CD4-positive, alpha-beta T cell treated with Interleukin-6 for 4 hours (primary cell): ENCODE measurements around the gene FBLN5.
A peak's percentile ranks its signal among the peaks of the same experiment; 100 is the strongest.

ENCODE experiments used
- DNase-seq: peaks from one replicate; pipeline ENCODE4 v3.0.0-alpha.2; 2020; ENCODE audit warnings: mixed read lengths

Gene FBLN5

DNA sequence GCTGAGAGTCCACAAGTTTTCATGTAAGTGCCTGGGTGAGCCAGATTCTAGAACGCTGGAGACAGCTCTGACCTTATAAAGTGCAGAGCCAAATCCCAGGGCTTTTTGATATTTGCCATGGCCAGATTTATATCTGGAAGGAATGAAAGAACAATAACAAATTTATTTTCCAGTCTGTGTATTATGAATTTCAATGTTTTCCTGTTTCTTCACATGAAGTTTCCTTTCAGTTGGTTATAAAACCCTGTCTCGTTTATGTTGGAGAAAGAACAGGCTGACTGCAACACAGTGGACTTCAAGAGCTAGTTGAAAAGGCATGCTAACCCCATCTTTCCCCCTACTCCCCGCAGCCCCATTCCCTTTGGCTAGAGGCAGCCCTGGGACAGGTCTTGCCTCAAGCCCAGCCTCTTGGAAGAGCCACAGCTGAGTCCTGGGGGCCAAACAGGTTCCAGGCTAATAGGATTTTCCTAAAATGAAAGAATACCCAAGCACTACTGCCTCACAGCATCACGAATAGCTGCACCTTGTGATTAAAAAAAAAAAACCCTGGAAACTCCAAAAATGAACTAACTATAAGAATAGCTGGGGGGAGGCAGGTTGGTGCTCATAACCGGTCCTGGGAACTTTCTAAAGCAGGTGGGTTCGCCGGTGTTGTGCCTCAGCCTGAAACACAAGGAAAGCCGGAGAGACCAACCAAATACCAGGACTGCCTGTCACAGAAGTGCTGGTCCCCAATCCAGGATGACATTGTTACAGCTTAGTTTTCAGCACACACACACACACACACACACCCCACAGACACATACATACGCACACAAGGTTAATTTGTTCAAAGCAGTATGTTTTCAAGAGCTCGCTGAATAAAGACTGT lies 1.5 kb downstream of the FBLN5 start:
- no peak for DNase-seq

- DNase-seq: no peak
Observed at GRCh38 chr14:91942946-91943345, 4.5 kb downstream of the FBLN5 start.

- no peak for DNase-seq
Observed at GRCh38 chr14:91942128-91942527, 5.4 kb downstream of the FBLN5 start.

GRCh38 chr14:91940209-91940608 lies 7.3 kb downstream of the FBLN5 start:
- no peak for DNase-seq

- no peak for DNase-seq
Observed at GRCh38 chr14:91935586-91935985, 11.9 kb downstream of the FBLN5 start.

GRCh38 chr14:91934554-91935285 lies 12.8 kb downstream of the FBLN5 start:
- DNase-seq: no peak

DNA sequence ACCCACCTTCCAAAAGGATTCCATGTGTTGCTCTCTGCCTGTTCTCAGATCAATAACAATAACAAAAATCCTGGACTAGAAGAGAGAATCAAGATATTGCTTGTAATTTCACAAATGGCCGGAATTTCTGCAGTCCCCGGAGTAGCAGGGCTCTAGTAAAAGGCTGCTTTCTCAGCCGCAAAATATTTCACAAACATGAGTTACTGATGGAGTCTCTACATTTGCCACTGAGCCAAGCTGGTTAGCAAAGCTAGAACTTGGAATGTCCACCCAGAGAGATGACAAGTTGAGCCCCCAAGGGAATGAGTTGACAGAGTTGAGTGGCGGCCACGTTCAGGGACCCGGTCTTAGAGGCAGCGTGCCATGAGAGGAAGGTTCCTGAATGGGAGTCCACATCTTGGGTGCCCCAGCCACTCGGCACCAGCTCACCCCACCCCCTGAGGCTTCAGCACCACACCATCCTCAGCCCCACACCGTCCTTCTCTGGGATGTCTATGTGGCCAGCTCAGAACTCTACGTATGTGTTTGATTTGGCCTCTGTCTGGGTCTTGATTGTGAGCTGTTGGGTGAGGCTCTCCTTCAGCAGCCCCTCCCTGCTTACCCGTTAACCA lies 15.9 kb downstream of the FBLN5 start:
- no peak for DNase-seq

DNA sequence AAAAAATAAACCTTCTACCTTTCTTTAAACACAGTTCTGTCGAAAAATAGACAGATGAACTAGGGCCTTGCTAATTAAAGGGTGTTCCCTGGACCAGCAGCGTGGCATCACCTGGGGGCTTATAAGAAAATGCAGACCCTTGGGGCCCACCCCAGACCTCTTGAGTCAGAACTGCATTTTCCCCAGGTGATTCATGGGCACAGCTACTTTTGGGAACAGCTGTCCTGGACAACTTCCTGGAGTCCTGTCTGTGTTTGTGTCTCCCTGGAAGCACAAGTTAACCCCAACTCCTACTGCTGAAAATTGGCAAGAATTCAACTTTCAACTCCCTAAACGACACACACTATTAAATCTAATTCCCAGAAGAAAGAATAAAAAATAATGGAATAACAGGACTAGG lies 17.8 kb downstream of the FBLN5 start:
- no peak for DNase-seq

GRCh38 chr14:91927800-91928199 lies 19.7 kb downstream of the FBLN5 start:
- no peak for DNase-seq

DNA sequence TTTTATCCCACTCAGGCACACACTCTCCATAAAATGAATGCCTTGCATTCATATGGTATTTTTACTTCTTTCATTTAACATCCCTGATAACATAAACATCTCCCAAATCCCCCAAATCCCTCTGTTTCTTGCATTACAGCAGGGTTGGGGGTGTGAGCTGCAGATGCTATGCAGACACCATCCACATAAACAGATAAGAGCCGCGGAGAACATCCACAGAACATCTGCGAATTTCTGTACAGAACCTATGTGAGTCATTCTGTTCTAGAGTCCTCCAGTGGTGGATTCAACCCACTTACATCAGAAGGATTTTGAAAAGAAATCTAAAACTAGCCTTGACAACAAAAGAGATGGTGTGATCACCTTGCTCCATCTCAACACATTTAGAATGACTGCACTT lies 20.3 kb downstream of the FBLN5 start:
- DNase-seq: no peak

DNA sequence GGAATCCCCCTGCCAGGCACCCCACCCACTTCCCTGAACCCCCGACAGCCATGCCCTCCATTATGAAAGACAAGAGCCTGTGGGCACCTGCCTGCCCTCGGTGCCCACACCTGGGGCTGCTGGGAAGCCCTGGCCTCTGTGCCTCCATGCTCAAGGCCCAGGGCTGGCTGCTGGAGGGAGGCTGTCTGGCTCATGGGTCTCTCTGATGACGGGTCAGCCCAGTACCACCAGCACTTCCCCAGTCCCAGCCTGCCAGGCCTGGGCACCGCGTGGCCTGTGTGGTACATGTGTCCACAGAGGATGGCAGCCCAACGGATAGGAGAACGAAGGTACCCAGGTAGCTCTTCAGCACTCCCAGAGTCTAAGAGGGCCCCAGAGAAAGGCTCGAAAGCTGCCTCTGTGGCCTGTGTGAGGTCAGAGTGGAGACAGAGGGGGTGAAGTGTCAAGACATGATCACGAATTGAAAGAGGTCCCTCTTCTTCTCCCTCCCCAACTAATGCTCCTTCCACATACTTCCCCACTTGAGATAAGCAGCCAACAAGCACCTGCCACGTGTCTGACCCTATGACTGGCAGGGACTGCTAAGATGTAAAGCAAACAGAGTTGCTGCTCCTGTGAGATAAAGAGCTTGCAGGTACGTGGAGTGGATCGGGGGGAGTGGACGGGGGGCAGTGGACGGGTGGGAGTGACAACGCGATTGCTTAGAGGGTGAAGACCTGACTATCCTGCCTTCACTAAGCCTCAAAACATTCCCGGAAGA lies 21.2 kb downstream of the FBLN5 start:
- DNase-seq: no peak

GRCh38 chr14:91925727-91926121 lies 21.8 kb downstream of the FBLN5 start:
- no peak for DNase-seq

- DNase-seq: no peak
Observed at GRCh38 chr14:91925001-91925726, 22.3 kb downstream of the FBLN5 start.

DNA sequence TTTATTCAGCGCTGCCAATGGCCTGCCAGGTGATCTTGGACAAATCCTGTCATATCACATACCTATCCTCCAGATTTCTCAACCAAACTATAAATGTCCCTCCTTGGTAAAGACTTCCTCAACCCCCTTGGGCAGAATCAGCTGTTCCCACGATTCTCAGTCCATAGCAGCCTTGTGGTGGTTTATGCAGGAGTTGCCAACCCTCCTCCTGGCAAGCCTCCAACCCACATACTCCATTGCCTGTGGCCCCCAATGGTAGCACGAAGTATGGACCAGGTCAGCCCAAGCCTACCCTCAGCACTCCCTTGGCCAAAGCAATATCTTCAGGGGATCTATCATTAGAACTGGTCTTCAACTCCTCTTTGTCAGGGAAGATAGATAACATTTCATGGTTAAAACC lies 27.0 kb downstream of the FBLN5 start:
- DNase-seq: no peak

- DNase-seq: no peak
Observed at GRCh38 chr14:91919814-91920213, 27.7 kb downstream of the FBLN5 start.

DNA sequence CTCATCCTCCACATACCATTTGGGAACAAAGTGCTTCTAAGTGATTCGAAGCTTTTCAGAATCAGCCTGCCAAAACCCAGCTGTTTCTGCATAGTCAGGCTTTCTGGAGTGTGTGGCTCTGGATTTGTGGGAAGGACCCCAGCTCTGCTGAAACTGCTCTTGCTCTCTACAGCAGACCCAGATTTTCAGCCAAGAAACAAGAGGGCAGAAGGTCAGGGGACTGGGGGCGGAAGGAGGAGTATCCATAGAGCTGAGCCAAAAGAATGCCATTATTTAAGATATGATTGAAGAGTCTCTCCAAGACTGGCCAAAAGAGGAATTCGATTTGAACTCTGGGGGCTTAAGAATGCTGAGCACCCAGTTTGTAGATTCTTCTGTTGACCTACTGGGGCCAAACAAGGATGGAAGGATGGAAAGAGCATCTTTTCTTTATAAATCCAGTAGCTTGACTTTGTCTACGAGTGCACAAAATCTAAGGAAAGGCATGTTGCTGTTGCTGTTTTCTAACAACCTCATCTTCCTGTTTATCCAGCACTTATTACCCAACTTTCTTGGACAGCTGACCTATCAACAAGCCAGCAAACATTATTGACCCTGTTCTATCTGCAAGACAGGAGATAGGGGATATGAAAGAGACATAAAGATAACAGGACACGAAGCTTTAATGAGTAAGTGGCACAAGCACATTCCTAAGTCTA lies 29.2 kb downstream of the FBLN5 start:
- no peak for DNase-seq

- no peak for DNase-seq
Observed at GRCh38 chr14:91912035-91912434, 35.5 kb downstream of the FBLN5 start.

DNA sequence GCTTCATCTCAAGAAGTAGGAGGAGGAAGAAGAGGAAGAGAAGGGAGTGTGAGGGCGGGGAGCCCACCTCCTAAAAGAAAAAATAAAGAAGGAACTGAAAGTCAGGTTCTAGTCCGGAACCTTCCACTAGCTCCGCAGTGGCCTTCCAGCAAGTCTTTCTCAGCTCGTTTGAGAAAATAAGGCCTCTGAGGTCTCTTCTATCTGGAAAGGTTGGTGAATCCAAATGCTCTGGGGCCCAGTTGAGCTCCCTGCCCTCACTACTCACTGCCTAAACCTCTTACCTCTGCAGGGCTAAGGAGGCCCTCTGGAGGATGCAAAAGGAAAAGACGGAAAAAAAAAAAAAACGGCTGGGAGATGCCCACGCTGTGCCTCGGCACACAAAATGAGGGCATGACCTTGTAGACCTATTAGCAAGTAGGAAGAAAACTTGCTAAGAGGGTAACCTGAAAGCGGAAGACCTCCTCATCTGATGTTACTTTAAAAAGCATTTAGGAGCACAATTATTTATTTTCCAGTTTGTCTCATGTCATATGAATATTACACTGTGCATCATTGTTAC lies 35.9 kb downstream of the FBLN5 start:
- peak; percentile 69 for DNase-seq

- no peak for DNase-seq
Observed at GRCh38 chr14:91910196-91910595, 37.3 kb downstream of the FBLN5 start.

DNA sequence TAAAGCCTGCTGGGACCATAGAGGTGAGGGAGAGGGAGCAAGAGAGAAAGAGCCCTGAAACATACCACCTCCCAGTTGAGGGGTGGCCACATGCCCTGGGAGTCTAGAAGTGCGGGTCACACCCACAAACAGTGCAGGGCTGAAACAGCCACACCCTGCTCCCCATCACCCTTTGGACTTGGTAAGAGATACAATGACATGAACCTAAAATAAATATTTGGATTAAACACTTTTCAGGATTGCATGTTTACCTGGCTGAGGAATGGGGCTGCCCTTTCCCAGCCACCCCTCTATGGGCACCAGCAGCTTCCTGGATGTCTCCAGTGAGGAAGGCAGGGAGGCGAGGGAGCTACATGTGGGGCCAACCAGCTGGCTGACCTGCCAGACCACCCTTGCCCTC lies 41.1 kb downstream of the FBLN5 start:
- no peak for DNase-seq

DNA sequence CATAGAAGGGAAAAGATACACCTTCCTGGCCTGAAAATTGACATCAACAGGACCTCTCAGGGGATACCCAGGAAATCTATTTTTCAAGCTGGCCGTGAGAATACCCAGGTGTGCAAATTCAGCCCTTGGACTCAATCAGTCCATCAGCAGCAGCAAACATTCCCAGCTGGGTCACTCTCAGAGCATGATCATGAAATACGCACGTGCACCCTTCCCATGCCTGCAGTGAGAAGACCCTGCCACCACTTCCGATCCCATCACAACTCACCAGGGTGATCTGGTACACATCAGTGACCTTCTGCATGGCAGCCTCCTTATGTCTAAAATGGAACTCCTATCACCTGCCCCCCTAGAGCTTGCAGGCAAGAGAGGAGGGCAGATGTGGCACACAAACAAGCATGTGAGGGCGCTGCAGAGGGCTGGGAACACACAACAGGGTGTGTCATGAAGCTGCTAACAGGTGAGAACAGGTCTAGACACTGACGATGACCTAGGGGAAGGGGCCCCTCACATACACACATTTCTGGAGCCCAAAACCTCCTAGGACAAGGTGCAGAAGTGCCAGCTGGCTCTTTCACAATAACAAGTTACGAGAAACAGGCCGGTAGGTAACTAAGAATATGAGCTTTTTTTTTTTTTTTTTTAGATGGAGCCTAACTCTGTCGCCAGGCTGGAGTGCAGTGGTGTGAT lies 42.4 kb downstream of the FBLN5 start:
- no peak for DNase-seq
